GM13977 (cell line): ENCODE measurements around the gene THADA.
A peak's percentile ranks its signal among the peaks of the same experiment; 100 is the strongest.

Experiments used
- DNase-seq: peaks from one replicate; pipeline ENCODE4 v3.0.0; 2012; ENCODE audit warnings: low spot score
- in situ Hi-C: fragments of 300-500 bp; cut with MboI; formaldehyde crosslinking; loops from one replicate; pipeline ENCODE4 v1.12.0; 2022; ENCODE audit warnings: low sequenced_read_pairs, low pct_unique_long_range_greater_than_20kb, mixed read lengths, inconsistent platforms; ENCODE audit not compliant: unreplicated experiment
- TF ChIP-seq, protein P1 (sequence below): IDR thresholded peaks from 2 replicates; pipeline ENCODE4 v1.5.1; 2012; ENCODE audit warnings: mild to moderate bottlenecking, control low read depth; ENCODE audit not compliant: insufficient read depth; ENCODE audit errors: extremely low read depth, missing control alignments

The THADA gene

DNA sequence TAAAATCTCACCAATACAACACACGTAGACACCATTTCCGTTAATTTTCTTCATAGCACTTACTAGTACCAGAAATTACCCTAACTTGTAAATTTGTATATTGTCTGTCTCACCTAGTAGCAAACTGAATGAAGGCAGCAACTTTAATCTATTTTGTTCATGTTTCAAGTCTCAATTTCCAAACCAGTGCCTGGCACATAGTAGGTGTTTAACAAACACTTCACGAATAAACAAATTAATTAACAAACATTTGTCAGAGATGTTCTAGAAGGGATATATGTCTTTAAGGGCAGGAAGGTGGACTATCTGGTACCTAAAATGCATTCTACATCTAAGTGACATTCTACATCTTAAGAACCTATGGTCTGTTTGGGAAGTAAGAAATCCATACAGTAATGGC, 963 bp downstream of the THADA start:
- in situ Hi-C loops = no loop called here
- no peak for DNase-seq
- TF ChIP-seq, protein P1, sequence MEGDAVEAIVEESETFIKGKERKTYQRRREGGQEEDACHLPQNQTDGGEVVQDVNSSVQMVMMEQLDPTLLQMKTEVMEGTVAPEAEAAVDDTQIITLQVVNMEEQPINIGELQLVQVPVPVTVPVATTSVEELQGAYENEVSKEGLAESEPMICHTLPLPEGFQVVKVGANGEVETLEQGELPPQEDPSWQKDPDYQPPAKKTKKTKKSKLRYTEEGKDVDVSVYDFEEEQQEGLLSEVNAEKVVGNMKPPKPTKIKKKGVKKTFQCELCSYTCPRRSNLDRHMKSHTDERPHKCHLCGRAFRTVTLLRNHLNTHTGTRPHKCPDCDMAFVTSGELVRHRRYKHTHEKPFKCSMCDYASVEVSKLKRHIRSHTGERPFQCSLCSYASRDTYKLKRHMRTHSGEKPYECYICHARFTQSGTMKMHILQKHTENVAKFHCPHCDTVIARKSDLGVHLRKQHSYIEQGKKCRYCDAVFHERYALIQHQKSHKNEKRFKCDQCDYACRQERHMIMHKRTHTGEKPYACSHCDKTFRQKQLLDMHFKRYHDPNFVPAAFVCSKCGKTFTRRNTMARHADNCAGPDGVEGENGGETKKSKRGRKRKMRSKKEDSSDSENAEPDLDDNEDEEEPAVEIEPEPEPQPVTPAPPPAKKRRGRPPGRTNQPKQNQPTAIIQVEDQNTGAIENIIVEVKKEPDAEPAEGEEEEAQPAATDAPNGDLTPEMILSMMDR = no peak

DNA sequence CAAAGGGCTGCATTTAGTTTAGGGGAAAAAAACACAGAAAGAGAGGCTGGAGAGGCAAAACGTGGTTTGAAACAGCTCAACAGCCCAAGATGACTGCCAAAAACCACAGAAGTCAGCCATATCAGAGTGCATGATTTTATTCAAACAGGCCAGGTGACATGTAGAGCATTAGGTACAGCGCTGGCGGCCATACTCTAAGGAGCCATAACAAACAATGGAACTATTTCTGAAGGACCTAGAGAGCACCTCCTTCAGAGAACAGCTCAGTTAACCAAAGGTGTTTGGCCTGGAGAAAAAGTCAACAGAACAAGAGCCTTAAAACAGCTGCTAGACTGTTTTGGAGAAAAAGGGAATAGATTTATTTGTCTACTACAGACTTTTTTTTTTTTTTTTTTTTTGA, 2.6 kb downstream of the THADA start:
- DNase-seq = no peak
- in situ Hi-C loops = no loop called here
- TF ChIP-seq, protein P1 = no peak

DNA sequence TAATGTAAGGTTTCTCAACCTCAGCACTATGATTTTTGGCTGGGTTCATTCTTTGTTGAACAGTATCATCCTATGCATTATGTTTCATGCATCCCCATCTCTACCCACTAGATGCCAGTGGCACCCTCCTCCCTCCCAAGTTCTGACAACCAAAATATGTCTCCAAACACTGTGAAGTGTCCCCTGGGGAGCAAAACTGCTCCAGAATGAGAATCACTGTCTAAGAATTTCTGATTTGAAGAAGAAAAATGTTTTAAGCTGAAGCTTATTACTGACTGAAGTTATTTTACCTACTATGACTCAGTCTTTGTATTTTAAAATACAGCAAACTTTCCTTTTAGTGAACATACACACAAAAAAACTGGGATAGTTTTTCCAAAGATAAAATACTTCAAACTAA, 3.4 kb downstream of the THADA start:
- in situ Hi-C loops = no loop called here
- DNase-seq = no peak
- TF ChIP-seq, protein P1 = no peak

DNA sequence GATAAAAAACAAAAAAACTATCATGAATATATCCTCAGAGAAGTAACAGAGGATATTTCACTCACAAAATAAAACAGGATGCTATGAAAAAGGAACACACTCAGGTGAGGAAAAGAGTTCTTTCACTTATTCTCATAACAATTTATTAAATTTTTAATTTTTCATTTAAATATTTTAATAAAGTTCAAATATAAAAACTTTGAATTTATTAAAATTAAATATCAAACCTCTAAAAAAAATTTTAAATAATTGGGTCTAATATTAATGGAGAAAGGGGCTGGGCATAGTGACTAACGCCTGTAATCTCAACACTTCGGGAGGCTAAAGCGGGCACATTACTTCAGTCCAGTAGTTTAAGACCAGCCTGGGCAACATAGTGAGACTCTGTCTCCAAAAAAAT, 10.1 kb downstream of the THADA start:
- DNase-seq = no peak
- in situ Hi-C loops = no loop called here
- TF ChIP-seq, protein P1 = no peak

DNA sequence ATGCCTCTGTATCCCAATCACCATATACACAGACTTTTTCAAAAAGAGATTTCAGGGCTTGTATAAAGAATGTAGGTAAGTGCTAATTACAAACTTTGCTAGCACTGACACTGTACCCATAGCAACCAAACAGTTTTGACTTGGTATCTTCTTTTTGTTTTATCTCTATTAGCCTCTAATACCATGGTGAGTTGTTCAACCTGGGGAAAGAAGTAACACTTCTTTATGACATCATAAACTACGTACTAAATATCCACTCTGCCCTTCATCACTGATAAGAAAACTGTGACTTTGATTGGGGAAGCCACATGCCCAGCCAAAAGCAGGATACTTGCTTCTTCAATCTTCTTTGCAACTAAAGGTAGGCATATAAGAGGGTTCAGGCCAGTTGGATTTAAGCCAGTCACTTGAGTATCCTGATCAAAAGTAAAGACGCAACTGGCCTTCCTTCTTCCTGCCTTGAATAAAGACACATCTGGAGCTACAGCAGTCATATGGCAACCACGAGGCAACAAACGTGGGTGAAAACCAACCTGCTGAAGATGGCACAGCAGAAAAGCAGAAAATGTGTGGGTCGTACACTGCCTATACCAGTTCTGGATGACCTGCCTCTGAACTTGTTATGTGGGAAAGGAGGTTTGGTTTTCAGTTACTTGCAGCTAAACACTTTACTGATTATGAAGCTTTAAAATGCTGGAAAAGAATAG, 16.4 kb downstream of the THADA start:
- TF ChIP-seq, protein P1 = no peak
- no peak for DNase-seq
- in situ Hi-C loops = no loop called here

DNA sequence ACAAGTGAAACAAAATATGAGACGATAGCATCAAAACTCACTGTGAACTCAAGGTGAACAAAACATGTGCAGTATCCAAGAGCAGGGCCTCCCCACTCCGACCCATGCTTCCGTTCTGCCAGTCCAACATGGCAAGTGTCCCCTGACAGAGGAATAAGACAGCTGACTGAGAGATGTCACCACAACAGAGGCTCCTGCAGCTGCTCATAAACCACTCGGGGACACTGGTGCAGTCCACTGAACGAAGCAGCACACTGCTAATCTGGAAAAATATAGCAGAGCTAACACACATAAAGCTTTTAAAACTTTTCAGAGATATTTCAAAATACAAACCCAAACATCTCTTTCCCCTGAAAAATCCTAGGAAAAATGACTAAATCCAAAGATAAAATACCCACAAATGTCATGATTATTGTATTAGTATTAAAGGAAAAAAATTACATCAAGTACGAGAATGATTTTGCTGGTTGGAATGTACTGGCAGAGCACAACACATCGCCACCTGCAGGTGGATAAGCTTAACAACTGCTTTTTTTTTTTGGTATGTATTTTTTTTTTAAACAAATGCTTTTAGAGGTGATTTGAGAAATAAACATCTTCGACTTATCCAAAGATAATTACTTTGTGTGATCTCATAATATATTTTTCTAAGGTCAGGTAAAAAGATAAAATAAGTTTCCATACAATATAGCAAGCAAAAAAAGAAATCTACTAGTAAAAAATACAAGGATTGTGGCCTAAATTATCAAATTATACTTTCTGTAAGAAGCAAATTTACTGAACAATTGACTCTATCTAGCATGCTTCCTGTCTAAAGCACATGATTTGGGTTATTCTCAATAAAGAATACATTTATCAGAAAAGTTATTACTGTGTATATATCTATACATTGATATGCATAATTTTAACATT, 18.6 kb downstream of the THADA start:
- in situ Hi-C loops = no loop called here
- TF ChIP-seq, protein P1 = peak; percentile 65
- peak; percentile 22 for DNase-seq
